ENCODE data around the gene KCNJ14.

The KCNJ14 gene

GRCh38 chr19:48469289-48469881 lies 14.0 kb downstream of the KCNJ14 start, which contains the start of gene CYTH2:
Gene CYTH2 (plus strand): TSS chr19:48469369. CDS start chr19:48469508, 139 bp downstream.
- TF ChIP-seq JUND (IDR thresholded peaks at IDR 0.05; ENCODE audit: low read depth) = no peak
- in situ Hi-C loops (cut with HindIII; ENCODE audit: low pct_unique_long_range_greater_than_20kb, low sequenced_read_pairs) = no loop called here
- DNase-seq (ENCODE audit: low read depth in 1 of 2, low spot score in 1 of 2) = peak in 1 of 2 experiments; percentile 83

- no peak for TF ChIP-seq JUND (IDR thresholded peaks at IDR 0.05; ENCODE audit: low read depth)
- in situ Hi-C loops (cut with HindIII; ENCODE audit: low pct_unique_long_range_greater_than_20kb, low sequenced_read_pairs) = no loop called here
- DNase-seq (ENCODE audit: low read depth in 1 of 2, low spot score in 1 of 2) = no peak
These were observed 14.7 kb downstream of the KCNJ14 start for GRCh38 chr19:48469934-48470680.

GRCh38 chr19:48470856-48471255 lies 15.5 kb downstream of the KCNJ14 start:
- in situ Hi-C loops (cut with HindIII; ENCODE audit: low pct_unique_long_range_greater_than_20kb, low sequenced_read_pairs) = no loop called here
- TF ChIP-seq JUND (IDR thresholded peaks at IDR 0.05; ENCODE audit: low read depth) = no peak
- no peak for DNase-seq (ENCODE audit: low read depth in 1 of 2, low spot score in 1 of 2)

GRCh38 chr19:48471836-48472235 lies 16.5 kb downstream of the KCNJ14 start:
- no peak for DNase-seq (ENCODE audit: low read depth in 1 of 2, low spot score in 1 of 2)
- in situ Hi-C loops (cut with HindIII; ENCODE audit: low pct_unique_long_range_greater_than_20kb, low sequenced_read_pairs) = no loop called here
- no peak for TF ChIP-seq JUND (IDR thresholded peaks at IDR 0.05; ENCODE audit: low read depth)

GRCh38 chr19:48473161-48473966 lies 18.0 kb downstream of the KCNJ14 start:
- no peak for TF ChIP-seq JUND (IDR thresholded peaks at IDR 0.05; ENCODE audit: low read depth)
- in situ Hi-C loops (cut with HindIII; ENCODE audit: low pct_unique_long_range_greater_than_20kb, low sequenced_read_pairs) = no loop called here
- peak in 1 of 2 experiments; percentile 48 for DNase-seq (ENCODE audit: low read depth in 1 of 2, low spot score in 1 of 2)

- no peak for TF ChIP-seq JUND (IDR thresholded peaks at IDR 0.05; ENCODE audit: low read depth)
- no peak for DNase-seq (ENCODE audit: low read depth in 1 of 2, low spot score in 1 of 2)
- in situ Hi-C loops (cut with HindIII; ENCODE audit: low pct_unique_long_range_greater_than_20kb, low sequenced_read_pairs) = no loop called here
These were observed 18.8 kb downstream of the KCNJ14 start for GRCh38 chr19:48474084-48474592.

GRCh38 chr19:48475369-48476068 lies 20.1 kb downstream of the KCNJ14 start:
- TF ChIP-seq JUND (IDR thresholded peaks at IDR 0.05; ENCODE audit: low read depth) = no peak
- in situ Hi-C loops (cut with HindIII; ENCODE audit: low pct_unique_long_range_greater_than_20kb, low sequenced_read_pairs) = no loop called here

GRCh38 chr19:48476176-48476575 lies 20.8 kb downstream of the KCNJ14 start:
- in situ Hi-C loops (cut with HindIII; ENCODE audit: low pct_unique_long_range_greater_than_20kb, low sequenced_read_pairs) = no loop called here

More at GRCh38 chr19:48475369-48476068, 20.1 kb downstream of the KCNJ14 start:
- DNase-seq (ENCODE audit: low read depth in 1 of 2, low spot score in 1 of 2) = no peak

GRCh38 chr19:48477067-48477685 lies 21.8 kb downstream of the KCNJ14 start:
- TF ChIP-seq JUND (IDR thresholded peaks at IDR 0.05; ENCODE audit: low read depth) = no peak
- in situ Hi-C loops (cut with HindIII; ENCODE audit: low pct_unique_long_range_greater_than_20kb, low sequenced_read_pairs) = no loop called here
- DNase-seq (ENCODE audit: low read depth in 1 of 2, low spot score in 1 of 2) = no peak

More at GRCh38 chr19:48476176-48476575, 20.8 kb downstream of the KCNJ14 start:
- DNase-seq (ENCODE audit: low read depth in 1 of 2, low spot score in 1 of 2) = no peak
- no peak for TF ChIP-seq JUND (IDR thresholded peaks at IDR 0.05; ENCODE audit: low read depth)

GRCh38 chr19:48477698-48478338 lies 22.4 kb downstream of the KCNJ14 start:
- in situ Hi-C loops (cut with HindIII; ENCODE audit: low pct_unique_long_range_greater_than_20kb, low sequenced_read_pairs) = no loop called here
- DNase-seq (ENCODE audit: low read depth in 1 of 2, low spot score in 1 of 2) = no peak
- TF ChIP-seq JUND (IDR thresholded peaks at IDR 0.05; ENCODE audit: low read depth) = no peak

Data from T47D (cell line).